GM19397 (cell line): ENCODE data around the gene CTNNB1.

Source experiments
- ATAC-seq: cut with Tn5 transposase; IDR thresholded peaks from one replicate; pipeline ENCODE4 v1.9.1; 2021; ENCODE audit warnings: mild to moderate bottlenecking, moderate library complexity; ENCODE audit not compliant: unreplicated experiment

Gene CTNNB1

GRCh38 chr3:41190509-41191284 is 8.6 kb upstream of the CTNNB1 start:
- ATAC-seq, result peak; percentile 61

DNA sequence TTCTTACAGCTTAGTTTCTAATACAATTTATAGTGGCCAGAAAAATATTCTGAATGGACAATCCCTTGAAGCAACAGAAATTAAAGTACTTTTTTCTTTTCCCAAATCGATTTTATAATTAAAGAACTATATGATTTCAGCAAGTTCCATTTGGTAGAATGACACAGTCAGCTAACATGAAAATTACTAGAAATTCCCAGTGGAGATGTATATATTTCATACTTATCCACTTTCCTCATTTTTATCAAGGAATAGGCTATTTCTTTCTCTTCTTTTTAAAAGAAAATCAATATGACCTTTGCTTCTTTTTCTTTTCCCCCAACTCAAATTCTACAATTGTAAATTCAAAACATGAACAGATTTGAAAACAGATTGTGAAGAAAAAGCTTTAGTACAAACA is 6.4 kb upstream of the CTNNB1 start:
- ATAC-seq, result no peak

GRCh38 chr3:41193794-41194539 is 5.3 kb upstream of the CTNNB1 start:
- no peak for ATAC-seq

DNA sequence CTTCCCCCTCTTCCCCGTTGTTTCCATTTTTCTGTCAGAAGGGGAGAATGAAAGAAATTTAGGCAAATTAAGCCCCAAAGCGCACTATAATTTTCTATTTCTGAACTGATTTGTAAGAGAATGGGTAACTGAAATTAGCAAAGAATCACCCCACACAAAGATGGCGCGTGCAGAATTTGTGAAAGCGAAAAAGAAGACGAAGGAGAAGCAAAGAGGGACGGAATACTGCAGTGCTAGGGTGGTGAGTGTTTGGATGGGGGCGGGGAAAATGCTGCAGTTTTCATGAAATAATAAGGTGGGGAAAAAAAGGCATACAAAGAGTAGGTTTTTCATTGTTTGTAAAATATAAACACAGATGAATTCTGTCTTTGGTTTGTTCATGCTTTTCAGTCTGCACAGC is 4.6 kb upstream of the CTNNB1 start:
- no peak for ATAC-seq

DNA sequence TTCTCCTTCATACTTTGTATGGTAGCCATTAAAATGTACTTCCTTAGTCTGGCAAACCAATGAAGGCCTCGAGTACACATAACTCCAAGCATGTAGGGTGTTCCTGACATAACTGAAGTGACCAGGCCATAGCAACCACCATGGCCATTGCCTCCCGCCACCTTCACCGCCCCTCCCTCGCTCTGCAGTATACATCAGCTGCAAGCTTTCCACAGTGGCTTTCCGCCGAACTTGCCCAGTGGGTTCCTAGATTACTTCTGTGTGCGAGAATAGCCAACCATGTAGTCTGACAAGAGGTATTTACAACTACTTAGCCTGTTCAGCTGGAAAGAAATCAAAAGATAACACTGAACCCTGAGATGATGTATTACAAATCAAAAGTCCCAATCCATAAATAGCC is 3.4 kb upstream of the CTNNB1 start:
- no peak for ATAC-seq

DNA sequence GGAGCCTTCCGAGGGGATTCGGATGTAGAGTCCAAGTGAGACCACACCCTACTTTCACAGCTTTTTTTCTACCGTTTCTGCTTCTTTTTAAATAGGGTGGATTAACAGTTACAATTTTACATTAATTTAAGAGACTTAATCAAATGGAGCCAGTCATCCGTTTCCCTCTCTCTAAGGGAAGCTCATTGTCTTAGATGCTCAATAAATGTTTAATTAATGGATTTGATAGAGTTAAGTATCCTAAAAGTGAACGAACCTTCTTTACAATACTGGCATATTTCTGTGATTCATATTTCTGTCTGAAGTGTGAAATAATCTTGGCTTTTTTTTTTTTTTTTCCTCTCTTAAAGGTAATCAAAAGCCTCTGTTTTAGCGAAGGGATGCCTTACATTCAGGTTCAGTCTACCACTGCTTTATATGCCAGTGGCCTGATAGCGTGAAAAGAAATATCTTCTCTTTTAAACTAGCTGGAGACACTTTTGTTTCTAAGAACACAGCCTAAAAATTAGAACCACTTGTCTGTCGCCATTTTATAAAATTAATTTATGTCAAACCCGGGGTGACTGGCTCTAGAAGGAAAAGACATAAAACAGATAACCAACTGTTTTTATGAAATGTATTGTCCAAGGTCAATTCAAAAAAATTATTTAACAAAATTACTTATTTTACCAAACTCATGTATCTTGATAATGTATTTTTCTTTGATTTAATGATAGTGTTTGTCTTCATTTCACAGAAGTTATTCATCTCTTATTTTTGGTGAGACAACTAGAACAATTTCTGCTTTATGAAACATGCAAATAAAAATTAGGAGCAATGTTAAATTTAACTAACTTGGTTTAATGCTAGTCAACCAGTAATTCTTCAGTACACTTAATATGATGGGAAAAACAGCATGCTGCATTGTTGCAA is 2.5 kb upstream of the CTNNB1 start:
- no peak for ATAC-seq

DNA sequence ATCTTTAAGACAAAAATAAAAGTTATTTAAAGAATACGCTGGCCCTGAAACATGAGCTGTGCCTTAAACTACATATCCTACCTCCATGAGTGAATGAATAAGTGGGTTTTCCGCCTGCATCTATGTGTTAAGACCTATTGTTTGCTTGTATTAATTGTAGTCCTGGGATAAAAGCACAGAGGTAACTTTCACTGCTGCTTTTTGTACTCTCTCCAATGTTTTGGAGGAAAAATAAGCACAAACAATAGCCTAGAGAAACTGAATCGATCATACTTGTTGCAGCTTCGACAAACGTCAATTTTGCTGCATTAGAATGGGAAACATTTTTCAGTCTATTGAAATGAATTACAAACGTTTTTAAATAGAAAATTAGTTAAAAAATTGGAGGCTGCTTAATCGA is 1.3 kb upstream of the CTNNB1 start:
- ATAC-seq, result no peak

DNA sequence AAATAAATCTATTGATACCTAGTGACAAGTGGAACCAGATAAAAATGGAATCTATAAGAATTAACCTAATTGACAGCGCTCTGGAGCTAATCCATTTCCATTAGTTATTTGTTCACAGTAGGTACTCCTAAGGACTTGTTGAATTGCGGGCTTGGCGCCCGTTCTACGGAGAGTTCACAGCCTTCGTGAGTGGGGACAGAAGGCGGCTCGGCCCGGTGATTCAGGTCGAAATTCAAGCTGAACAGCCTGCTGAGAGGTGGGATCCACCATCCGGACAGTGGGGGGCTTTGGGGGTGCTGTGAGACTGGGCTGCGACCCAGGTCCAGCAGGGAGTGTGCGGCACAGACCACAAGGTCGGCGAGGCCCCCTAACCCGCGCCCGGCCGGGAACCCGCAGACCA is 779 bp upstream of the CTNNB1 start:
- ATAC-seq, result no peak

DNA sequence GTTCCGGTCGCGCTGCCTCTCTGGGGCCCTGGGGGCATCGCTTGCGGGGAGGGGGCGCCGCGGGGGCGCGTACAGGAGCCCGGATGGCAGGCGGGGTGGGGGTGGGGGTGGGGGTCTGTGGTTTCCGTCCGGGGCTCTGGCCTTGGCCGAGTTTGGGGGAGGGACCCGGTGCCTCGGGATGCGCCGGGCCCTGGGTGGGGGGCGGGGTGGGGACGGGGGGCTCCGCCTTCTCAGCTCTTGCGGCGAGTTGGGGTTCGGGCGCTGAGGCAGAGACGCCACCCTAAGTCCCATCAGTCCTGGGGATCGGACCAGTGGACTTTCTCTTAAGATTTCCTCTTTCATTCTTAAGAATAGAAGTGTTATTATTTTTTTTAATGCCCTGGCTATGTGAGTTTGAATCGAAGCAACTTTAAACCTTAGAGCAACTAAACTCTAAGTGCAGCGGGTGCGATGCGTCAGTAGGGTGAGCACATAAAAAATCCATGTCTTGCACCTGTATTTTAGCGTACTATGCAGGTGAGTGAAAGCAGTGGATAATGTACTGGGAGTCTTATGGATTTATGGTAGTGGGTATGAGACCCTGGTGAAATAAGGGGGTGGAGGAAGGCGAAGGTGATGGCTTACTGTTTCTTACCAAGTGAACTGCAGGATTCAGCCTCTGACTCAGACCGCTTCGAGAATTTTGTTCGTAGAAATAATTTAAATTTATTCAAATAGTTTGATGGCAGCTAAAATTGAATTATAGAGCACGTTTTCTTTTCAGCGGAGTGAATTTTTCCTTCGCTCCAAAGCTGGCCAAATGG is 762 bp downstream of the CTNNB1 start:
- ATAC-seq, result peak; percentile 18

GRCh38 chr3:41200669-41201021 is 1.3 kb downstream of the CTNNB1 start:
- ATAC-seq, result no peak

GRCh38 chr3:41202075-41202833 is 2.9 kb downstream of the CTNNB1 start:
- no peak for ATAC-seq

GRCh38 chr3:41202834-41203345 is 3.6 kb downstream of the CTNNB1 start:
- no peak for ATAC-seq

GRCh38 chr3:41204369-41204768 is 5.1 kb downstream of the CTNNB1 start:
- ATAC-seq, result no peak

GRCh38 chr3:41205591-41205990 is 6.3 kb downstream of the CTNNB1 start:
- ATAC-seq, result no peak

DNA sequence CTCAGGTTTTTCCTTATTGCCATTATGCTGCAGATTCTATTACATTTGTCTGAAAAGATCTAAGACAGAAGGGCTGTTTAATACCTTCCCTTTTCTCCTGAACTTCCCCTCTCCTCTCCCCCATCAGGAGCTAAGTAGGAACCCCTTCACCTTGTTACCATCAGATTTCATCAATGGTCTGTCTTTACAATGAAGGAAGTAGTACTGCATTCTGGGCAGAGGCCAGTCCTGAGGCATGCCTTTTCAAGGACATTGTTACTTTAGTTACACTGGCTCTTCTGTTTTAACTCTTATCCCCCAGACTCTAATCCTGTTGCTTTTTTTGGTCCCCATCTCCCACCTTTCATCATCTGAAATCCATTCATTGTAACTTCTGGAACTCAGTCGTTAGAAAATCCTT is 8.1 kb downstream of the CTNNB1 start:
- no peak for ATAC-seq

DNA sequence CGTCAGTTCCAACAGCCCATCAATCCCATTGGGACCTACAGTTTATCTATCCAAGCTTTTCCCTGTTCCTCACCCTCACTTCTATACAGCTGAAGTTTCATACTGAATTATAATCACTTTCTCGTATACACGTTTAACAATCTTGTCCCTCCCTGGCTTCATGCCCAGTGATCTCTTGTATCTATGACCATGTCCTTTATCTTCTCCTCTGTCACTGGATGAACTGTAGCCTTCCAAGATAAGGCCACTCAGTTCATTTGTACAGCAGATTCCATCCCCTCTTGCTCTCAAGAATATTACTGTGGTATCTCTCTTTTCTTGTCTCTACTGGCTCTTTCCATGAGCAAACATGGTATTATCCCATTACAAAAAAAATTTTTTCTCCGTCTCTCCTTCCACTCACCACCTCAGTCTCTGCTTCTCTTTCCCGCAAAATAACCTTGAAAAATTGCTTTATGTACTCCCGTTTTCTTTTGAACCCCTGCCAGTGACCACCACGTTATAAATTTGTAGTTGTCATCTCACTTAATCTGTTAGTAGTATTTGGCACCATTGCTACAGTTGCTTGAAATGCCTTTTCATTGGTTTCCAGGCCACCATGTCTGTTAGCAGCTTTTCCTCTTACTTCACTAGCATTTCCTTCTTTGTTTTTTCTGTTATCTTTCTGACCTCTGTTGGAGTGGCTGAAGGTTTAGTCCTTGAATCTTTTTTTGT is 9.4 kb downstream of the CTNNB1 start:
- no peak for ATAC-seq

- no peak for ATAC-seq
Measured at GRCh38 chr3:41209646-41210045, 10.3 kb downstream of the CTNNB1 start.

DNA sequence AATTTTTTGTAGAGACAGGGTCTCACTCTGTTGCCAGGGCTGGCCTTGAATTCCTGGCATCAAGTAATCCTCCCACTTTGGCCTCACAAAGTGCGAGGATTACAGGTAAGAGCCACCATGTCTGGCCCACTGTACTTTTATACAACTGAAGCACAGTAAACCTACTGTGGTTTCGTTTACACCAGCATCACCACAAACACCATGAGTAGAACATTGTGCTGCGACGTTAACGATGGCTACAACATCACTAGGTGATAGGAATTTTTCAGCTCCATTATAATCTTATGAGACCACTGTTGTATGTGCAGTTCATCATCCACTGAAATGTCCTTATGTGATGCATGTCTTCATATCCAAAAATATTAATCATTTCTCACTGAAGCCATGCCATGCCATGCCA is 11.7 kb downstream of the CTNNB1 start:
- no peak for ATAC-seq

GRCh38 chr3:41212088-41212487 is 12.8 kb downstream of the CTNNB1 start:
- ATAC-seq, result no peak
